NCI-H774 (cell line): ENCODE data around the gene MEX3A.
"Not testable (repeated sequence)": the region's sequence is repeated elsewhere in the genome, so short reads cannot be mapped to it uniquely, and the experiment has no call there.

ENCODE experiments used
- DNase-seq: peaks from one replicate; lab custom pipeline; 2025; lab: John Stamatoyannopoulos, UW

MEX3A gene

GRCh38 chr1:156054500-156055280 is 27.6 kb downstream of the MEX3A start, which contains the start of gene LAMTOR2:
LAMTOR2 (plus strand) TSS chr1:156054782; CDS start chr1:156054890, 108 bp downstream.
- peak; percentile 98 for DNase-seq

GRCh38 chr1:156053768-156054499 is 28.3 kb downstream of the MEX3A start, which contains the start of gene UBQLN4:
UBQLN4 (minus strand) TSS chr1:156053798; CDS start chr1:156053701, 97 bp downstream.
- DNase-seq, result peak; percentile 89

GRCh38 chr1:156052862-156053767 is 29.1 kb downstream of the MEX3A start:
- peak; percentile 27 for DNase-seq

GRCh38 chr1:156051011-156051725 is 31.1 kb downstream of the MEX3A start:
- no peak for DNase-seq

- DNase-seq, result no peak
Measured at GRCh38 chr1:156050376-156050775, 31.9 kb downstream of the MEX3A start.

- no peak for DNase-seq
Measured at GRCh38 chr1:156048663-156049258, 33.5 kb downstream of the MEX3A start.

GRCh38 chr1:156045076-156045475 is 37.2 kb downstream of the MEX3A start:
- no peak for DNase-seq

GRCh38 chr1:156042828-156043227 is 39.4 kb downstream of the MEX3A start:
- DNase-seq, result no peak

GRCh38 chr1:156034991-156035390 is 47.3 kb downstream of the MEX3A start:
- DNase-seq, result not testable (repeated sequence)

GRCh38 chr1:156033011-156033410 is 49.3 kb downstream of the MEX3A start:
- no peak for DNase-seq

- no peak for DNase-seq
Measured at GRCh38 chr1:156026588-156026987, 55.7 kb downstream of the MEX3A start.

- DNase-seq, result peak; percentile 46
Measured at GRCh38 chr1:156025876-156026275, 56.4 kb downstream of the MEX3A start.

GRCh38 chr1:156024801-156025200 is 57.5 kb downstream of the MEX3A start:
- no peak for DNase-seq
